Measurements from ENCODE around the gene KAZN.

Gene KAZN

GRCh38 chr1:14808768-14809167 lies 210.3 kb downstream of the KAZN start:
- in situ Hi-C loops (cut with MboI; ENCODE audit: low sequenced_read_pairs, unreplicated experiment): no loop called here
- no peak for DNase-seq (ENCODE audit: low spot score)
- no peak for TF ChIP-seq CTCF (IDR thresholded peaks at IDR 0.05; ENCODE audit: borderline replicate concordance, control extremely low read depth, extremely low read depth, insufficient read depth, missing control alignments)

- no peak for DNase-seq (ENCODE audit: low spot score)
- in situ Hi-C loops (cut with MboI; ENCODE audit: low sequenced_read_pairs, unreplicated experiment): no loop called here
- TF ChIP-seq CTCF (IDR thresholded peaks at IDR 0.05; ENCODE audit: borderline replicate concordance, control extremely low read depth, extremely low read depth, insufficient read depth, missing control alignments): no peak
Observed at GRCh38 chr1:14809191-14809981, 210.9 kb downstream of the KAZN start.

GRCh38 chr1:14810595-14811361 lies 212.3 kb downstream of the KAZN start:
- no peak for TF ChIP-seq CTCF (IDR thresholded peaks at IDR 0.05; ENCODE audit: borderline replicate concordance, control extremely low read depth, extremely low read depth, insufficient read depth, missing control alignments)
- no peak for DNase-seq (ENCODE audit: low spot score)
- in situ Hi-C loops (cut with MboI; ENCODE audit: low sequenced_read_pairs, unreplicated experiment): no loop called here

GRCh38 chr1:14811573-14811972 lies 213.1 kb downstream of the KAZN start:
- DNase-seq (ENCODE audit: low spot score): no peak
- in situ Hi-C loops (cut with MboI; ENCODE audit: low sequenced_read_pairs, unreplicated experiment): no loop called here
- no peak for TF ChIP-seq CTCF (IDR thresholded peaks at IDR 0.05; ENCODE audit: borderline replicate concordance, control extremely low read depth, extremely low read depth, insufficient read depth, missing control alignments)

GRCh38 chr1:14812189-14812588 lies 213.7 kb downstream of the KAZN start:
- in situ Hi-C loops (cut with MboI; ENCODE audit: low sequenced_read_pairs, unreplicated experiment): no loop called here
- no peak for DNase-seq (ENCODE audit: low spot score)
- TF ChIP-seq CTCF (IDR thresholded peaks at IDR 0.05; ENCODE audit: borderline replicate concordance, control extremely low read depth, extremely low read depth, insufficient read depth, missing control alignments): no peak

- no peak for DNase-seq (ENCODE audit: low spot score)
- in situ Hi-C loops (cut with MboI; ENCODE audit: low sequenced_read_pairs, unreplicated experiment): no loop called here
- TF ChIP-seq CTCF (IDR thresholded peaks at IDR 0.05; ENCODE audit: borderline replicate concordance, control extremely low read depth, extremely low read depth, insufficient read depth, missing control alignments): no peak
Observed at GRCh38 chr1:14815175-14815877, 216.8 kb downstream of the KAZN start.
